Neural cell (in vitro differentiated cells): ENCODE results near the gene VWA8. TPM values are rescaled to one million over a fixed set of nuclear protein-coding genes. Genes with fewer than 3 reads are reported as not detected.

ENCODE experiments used
- H2AFZ ChIP-seq: fragments of 200-600, 300-800 bp; sonication (generic), shearing (Covaris generic); 2 replicates; pipeline ENCODE4 v1.6.0; 2014; ENCODE audit warnings: low read depth, mild to moderate bottlenecking, antibody characterized with exemption, low read length, moderate library complexity
- H3F3A ChIP-seq: fragments of 200-600 bp; shearing (Covaris generic); 2 replicates; pipeline ENCODE4 v1.6.1; 2016; ENCODE audit warnings: mild to moderate bottlenecking, moderate library complexity, mixed read lengths, antibody characterized with exemption, low read length; ENCODE audit not compliant: insufficient read depth, poor library complexity, severe bottlenecking
- H3K27ac ChIP-seq: fragments of 200-600, 300-800 bp; sonication (generic), shearing (Covaris generic); 2 replicates; pipeline ENCODE4 v1.5.1; 2014; ENCODE audit warnings: mild to moderate bottlenecking, low read length, moderate library complexity
- H3K27me3 ChIP-seq: fragments of 300-800, 200-600 bp; sonication (generic), shearing (Covaris generic); 2 replicates; pipeline ENCODE4 v1.6.0; 2014; ENCODE audit warnings: mild to moderate bottlenecking, low read depth, low read length, moderate library complexity; ENCODE audit not compliant: insufficient read depth
- H3K36me3 ChIP-seq: fragments of 300-800, 200-600 bp; sonication (generic), shearing (Covaris generic); 2 replicates; pipeline ENCODE4 v1.5.1; 2014; ENCODE audit warnings: mild to moderate bottlenecking, antibody characterized with exemption, low read length, moderate library complexity; ENCODE audit not compliant: insufficient read depth
- H3K4me2 ChIP-seq: fragments of 300-800, 200-600 bp; sonication (generic), shearing (Covaris generic); 2 replicates; pipeline ENCODE4 v1.6.0; 2014; ENCODE audit warnings: mild to moderate bottlenecking, low read length
- H3K4me3 ChIP-seq: fragments of 300-800, 200-600 bp; sonication (generic), shearing (Covaris generic); 2 replicates; pipeline ENCODE4 v1.5.1; 2014; ENCODE audit warnings: mild to moderate bottlenecking, low read length, moderate library complexity
- H3K79me2 ChIP-seq: fragments of 200-600 bp; shearing (Covaris generic); replicated peaks from 2 replicates; pipeline ENCODE4 v1.6.0; 2014; ENCODE audit warnings: mild to moderate bottlenecking, low read length, moderate library complexity; ENCODE audit not compliant: insufficient read depth
- H3K9ac ChIP-seq: fragments of 300-800, 200-600 bp; sonication (generic), shearing (Covaris generic); 2 replicates; pipeline ENCODE4 v1.6.1; 2016; ENCODE audit warnings: mild to moderate bottlenecking, low read length, mixed read lengths
- H3K9me2 ChIP-seq: fragments of 200-600 bp; shearing (Covaris generic); 2 replicates; pipeline ENCODE4 v1.6.1; 2016; ENCODE audit warnings: mild to moderate bottlenecking, low read length, mixed read lengths; ENCODE audit not compliant: insufficient read depth
- H3K9me3 ChIP-seq: fragments of 200-600, 300-800 bp; sonication (generic), shearing (Covaris generic); 2 replicates; pipeline ENCODE4 v1.6.1; 2016; ENCODE audit warnings: mild to moderate bottlenecking, mixed run types, low read length, moderate library complexity, mixed read lengths
- H4K20me1 ChIP-seq: fragments of 200-600 bp; shearing (Covaris generic); 2 replicates; pipeline ENCODE4 v1.6.1; 2016; ENCODE audit warnings: mild to moderate bottlenecking, mixed run types; ENCODE audit not compliant: insufficient read depth
- CTCF ChIP-seq: fragments of 450-650 bp; IDR thresholded peaks from 2 replicates; pipeline ENCODE4 v1.5.1; 2014; ENCODE audit warnings: antibody characterized with exemption, mild to moderate bottlenecking, moderate library complexity; ENCODE audit not compliant: poor library complexity, severe bottlenecking
- EP300 ChIP-seq: fragments of 450-650 bp; conservative IDR thresholded peaks from 2 replicates; pipeline ENCODE4 v1.6.1; 2014; ENCODE audit warnings: antibody characterized with exemption, mild to moderate bottlenecking, moderate library complexity; ENCODE audit not compliant: poor library complexity, severe bottlenecking
- EZH2 ChIP-seq: fragments of 200-600, 300-800 bp; shearing (Covaris generic), sonication (generic); IDR thresholded peaks from 2 replicates; pipeline ENCODE4 v1.6.1; 2014; ENCODE audit warnings: antibody characterized with exemption, low read length, borderline replicate concordance, mild to moderate bottlenecking; ENCODE audit not compliant: insufficient read depth, poor library complexity, severe bottlenecking
- MXI1 ChIP-seq: fragments of 450-650 bp; conservative IDR thresholded peaks from 2 replicates; pipeline ENCODE4 v1.6.1; 2014; ENCODE audit warnings: antibody characterized with exemption, mild to moderate bottlenecking; ENCODE audit not compliant: poor library complexity, severe bottlenecking
- POLR2AphosphoS5 ChIP-seq: IDR thresholded peaks from 2 replicates; pipeline ENCODE4 v1.6.1; 2012
- RAD21 ChIP-seq: fragments of 450-650 bp; conservative IDR thresholded peaks from 2 replicates; pipeline ENCODE4 v1.6.1; 2014; ENCODE audit warnings: antibody characterized with exemption, mild to moderate bottlenecking, moderate library complexity
- SMC3 ChIP-seq: fragments of 450-650 bp; conservative IDR thresholded peaks from 2 replicates; pipeline ENCODE4 v1.6.1; 2014; ENCODE audit warnings: antibody characterized with exemption, mild to moderate bottlenecking, moderate library complexity; ENCODE audit not compliant: poor library complexity
- TAF1 ChIP-seq: IDR thresholded peaks from 2 replicates; pipeline ENCODE4 v1.6.1; 2012; ENCODE audit warnings: low read depth
- polyA plus RNA-seq: library from polyadenylated mRNA; depleted of rRNA; stranded (reverse); fragments of >200 nt; gene quantifications from 2 replicates; pipeline ENCODE4 v1.2.3, GENCODE V29; 2014
- TF ChIP-seq, protein P1 (sequence below): IDR thresholded peaks from 2 replicates; pipeline ENCODE4 v1.6.1; 2012; ENCODE audit warnings: borderline replicate concordance

The VWA8 gene
- polyA plus RNA-seq, 1 donor from 2014 or later: 3.6 TPM

DNA sequence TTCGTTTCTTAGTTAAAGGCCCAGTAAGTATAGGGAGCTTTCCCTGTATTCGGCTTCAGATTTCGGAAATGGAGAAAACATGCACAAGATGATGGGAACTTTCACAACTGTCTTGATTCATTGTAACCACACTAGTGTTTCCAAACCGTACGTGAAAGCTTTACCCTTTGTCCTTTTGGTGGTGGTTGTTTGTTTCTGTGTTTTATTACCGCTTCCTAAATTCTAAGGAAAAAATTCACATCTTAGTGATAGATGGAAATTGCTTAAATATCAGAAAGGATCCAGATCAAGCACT, 504 bp upstream of the VWA8 start:
- no peaks in the 10 kb centered on the region for H3K9me3 ChIP-seq
- peak overlapping the region; percentile 76 for H3K4me2 ChIP-seq
- peak overlapping the region; percentile 81 for H3K4me3 ChIP-seq
- H2AFZ ChIP-seq: peak overlapping the region; percentile 94
- no peaks in the 10 kb centered on the region for H3K36me3 ChIP-seq
- peaks cover 6% of the 10 kb centered on the region for H3K79me2 ChIP-seq
- H3K9ac ChIP-seq: peak overlapping the region; percentile 71
- no peaks in the 10 kb centered on the region for H4K20me1 ChIP-seq
- no peak for TF ChIP-seq SMC3
- TF ChIP-seq TAF1: no peak
- no peak for TF ChIP-seq POLR2AphosphoS5
- TF ChIP-seq RAD21: no peak
- TF ChIP-seq EP300: no peak
- TF ChIP-seq EZH2: no peak
- TF ChIP-seq, protein P1, sequence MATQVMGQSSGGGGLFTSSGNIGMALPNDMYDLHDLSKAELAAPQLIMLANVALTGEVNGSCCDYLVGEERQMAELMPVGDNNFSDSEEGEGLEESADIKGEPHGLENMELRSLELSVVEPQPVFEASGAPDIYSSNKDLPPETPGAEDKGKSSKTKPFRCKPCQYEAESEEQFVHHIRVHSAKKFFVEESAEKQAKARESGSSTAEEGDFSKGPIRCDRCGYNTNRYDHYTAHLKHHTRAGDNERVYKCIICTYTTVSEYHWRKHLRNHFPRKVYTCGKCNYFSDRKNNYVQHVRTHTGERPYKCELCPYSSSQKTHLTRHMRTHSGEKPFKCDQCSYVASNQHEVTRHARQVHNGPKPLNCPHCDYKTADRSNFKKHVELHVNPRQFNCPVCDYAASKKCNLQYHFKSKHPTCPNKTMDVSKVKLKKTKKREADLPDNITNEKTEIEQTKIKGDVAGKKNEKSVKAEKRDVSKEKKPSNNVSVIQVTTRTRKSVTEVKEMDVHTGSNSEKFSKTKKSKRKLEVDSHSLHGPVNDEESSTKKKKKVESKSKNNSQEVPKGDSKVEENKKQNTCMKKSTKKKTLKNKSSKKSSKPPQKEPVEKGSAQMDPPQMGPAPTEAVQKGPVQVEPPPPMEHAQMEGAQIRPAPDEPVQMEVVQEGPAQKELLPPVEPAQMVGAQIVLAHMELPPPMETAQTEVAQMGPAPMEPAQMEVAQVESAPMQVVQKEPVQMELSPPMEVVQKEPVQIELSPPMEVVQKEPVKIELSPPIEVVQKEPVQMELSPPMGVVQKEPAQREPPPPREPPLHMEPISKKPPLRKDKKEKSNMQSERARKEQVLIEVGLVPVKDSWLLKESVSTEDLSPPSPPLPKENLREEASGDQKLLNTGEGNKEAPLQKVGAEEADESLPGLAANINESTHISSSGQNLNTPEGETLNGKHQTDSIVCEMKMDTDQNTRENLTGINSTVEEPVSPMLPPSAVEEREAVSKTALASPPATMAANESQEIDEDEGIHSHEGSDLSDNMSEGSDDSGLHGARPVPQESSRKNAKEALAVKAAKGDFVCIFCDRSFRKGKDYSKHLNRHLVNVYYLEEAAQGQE: no peak
- TF ChIP-seq MXI1: no peak
- TF ChIP-seq CTCF: no peak
- no peaks in the 10 kb centered on the region for H3F3A ChIP-seq
- no peak overlapping the region for H3K27ac ChIP-seq
- H3K9me2 ChIP-seq: no peaks in the 10 kb centered on the region
- no peaks in the 10 kb centered on the region for H3K27me3 ChIP-seq

DNA sequence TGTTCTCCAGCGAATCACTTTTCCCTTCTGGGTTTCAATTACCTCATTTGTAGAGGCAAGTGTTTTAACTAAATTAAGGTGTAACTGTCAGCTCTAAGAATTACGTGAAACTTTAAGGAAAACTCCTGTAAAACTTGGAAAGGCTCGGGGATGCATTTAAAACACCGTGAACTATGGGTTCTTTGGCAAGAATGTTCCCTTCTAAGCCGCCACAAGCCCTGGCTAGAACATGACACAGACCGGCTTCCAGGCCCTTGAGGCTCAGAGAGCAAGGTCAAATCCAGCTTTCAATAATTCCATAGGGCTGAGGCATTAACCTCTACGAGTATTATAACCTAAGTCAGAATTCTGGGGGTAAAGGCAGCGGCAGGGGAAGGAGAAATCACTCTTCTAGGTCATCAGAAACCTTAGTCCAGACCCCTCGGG, 685 bp downstream of the VWA8 start:
- peaks cover 6% of the 10 kb centered on the region for H3K79me2 ChIP-seq
- H3K27me3 ChIP-seq: no peaks in the 10 kb centered on the region
- H2AFZ ChIP-seq: peak overlapping the region; percentile 69
- no peaks in the 10 kb centered on the region for H3K9me2 ChIP-seq
- no peaks in the 10 kb centered on the region for H3K9me3 ChIP-seq
- H3F3A ChIP-seq: no peaks in the 10 kb centered on the region
- H3K27ac ChIP-seq: no peak overlapping the region
- H4K20me1 ChIP-seq: no peaks in the 10 kb centered on the region
- H3K36me3 ChIP-seq: no peaks in the 10 kb centered on the region
- peak overlapping the region; percentile 81 for H3K4me3 ChIP-seq
- peak overlapping the region; percentile 71 for H3K9ac ChIP-seq
- peak overlapping the region; percentile 57 for H3K4me2 ChIP-seq
- TF ChIP-seq, protein P1: no peak
- TF ChIP-seq MXI1: no peak
- no peak for TF ChIP-seq EP300
- TF ChIP-seq CTCF: no peak
- TF ChIP-seq RAD21: no peak
- TF ChIP-seq POLR2AphosphoS5: no peak
- TF ChIP-seq EZH2: no peak
- no peak for TF ChIP-seq SMC3
